GM06990 (cell line): Measurements from ENCODE around the gene PRH1.

Source experiments
- DNase-seq: peaks from one replicate; pipeline ENCODE4 v3.0.0-alpha.2; 2011; ENCODE audit not compliant: insufficient read length; ENCODE audit errors: extremely low read depth
- H3K27me3 ChIP-seq: replicated peaks from 2 replicates; pipeline ENCODE4 v1.6.0; 2011; ENCODE audit warnings: low read length; ENCODE audit not compliant: control insufficient read depth, insufficient read depth
- H3K36me3 ChIP-seq: 2 replicates; pipeline ENCODE4 v1.5.1; 2011; ENCODE audit warnings: low read length; ENCODE audit not compliant: control insufficient read depth, insufficient read depth
- H3K4me3 ChIP-seq: replicated peaks from 2 replicates; pipeline ENCODE4 v1.5.1; 2011; ENCODE audit warnings: low read depth, mild to moderate bottlenecking, control low read depth, low read length
- TF ChIP-seq, protein P1 (sequence below): IDR thresholded peaks from 2 replicates; pipeline ENCODE4 v1.5.1; 2011; ENCODE audit warnings: low read length, control low read depth, mild to moderate bottlenecking, inconsistent platforms; ENCODE audit not compliant: insufficient read depth, poor library complexity, severe bottlenecking

The PRH1 gene

DNA sequence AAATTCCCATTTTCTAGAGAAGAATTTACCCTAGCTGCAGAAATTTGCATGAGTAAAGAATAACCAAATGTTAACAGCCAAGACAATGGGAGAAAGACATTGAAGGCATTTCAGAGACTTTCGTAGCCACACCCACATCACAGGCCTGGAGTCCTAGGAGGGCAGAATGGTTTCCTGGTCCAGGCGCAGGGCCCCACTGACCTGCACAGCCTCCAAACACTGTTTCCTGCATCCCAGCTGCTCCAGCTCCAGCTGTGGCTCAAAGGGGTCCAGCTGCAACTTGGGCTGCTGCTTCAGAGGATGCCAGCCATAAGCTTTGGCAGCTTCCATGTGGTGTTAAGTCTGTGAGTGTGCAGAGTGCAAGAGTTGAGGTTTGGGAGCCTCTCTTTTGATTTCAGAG, 28.2 kb downstream of the PRH1 start:
- Histone ChIP-seq H3K4me3 (no peak overlapping the region), H3K27me3 (no peaks in the 10 kb centered on the region), H3K36me3 (no peaks in the 10 kb centered on the region)
- TF ChIP-seq, protein P1, sequence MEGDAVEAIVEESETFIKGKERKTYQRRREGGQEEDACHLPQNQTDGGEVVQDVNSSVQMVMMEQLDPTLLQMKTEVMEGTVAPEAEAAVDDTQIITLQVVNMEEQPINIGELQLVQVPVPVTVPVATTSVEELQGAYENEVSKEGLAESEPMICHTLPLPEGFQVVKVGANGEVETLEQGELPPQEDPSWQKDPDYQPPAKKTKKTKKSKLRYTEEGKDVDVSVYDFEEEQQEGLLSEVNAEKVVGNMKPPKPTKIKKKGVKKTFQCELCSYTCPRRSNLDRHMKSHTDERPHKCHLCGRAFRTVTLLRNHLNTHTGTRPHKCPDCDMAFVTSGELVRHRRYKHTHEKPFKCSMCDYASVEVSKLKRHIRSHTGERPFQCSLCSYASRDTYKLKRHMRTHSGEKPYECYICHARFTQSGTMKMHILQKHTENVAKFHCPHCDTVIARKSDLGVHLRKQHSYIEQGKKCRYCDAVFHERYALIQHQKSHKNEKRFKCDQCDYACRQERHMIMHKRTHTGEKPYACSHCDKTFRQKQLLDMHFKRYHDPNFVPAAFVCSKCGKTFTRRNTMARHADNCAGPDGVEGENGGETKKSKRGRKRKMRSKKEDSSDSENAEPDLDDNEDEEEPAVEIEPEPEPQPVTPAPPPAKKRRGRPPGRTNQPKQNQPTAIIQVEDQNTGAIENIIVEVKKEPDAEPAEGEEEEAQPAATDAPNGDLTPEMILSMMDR, result no peak
- DNase-seq, result no peak

DNA sequence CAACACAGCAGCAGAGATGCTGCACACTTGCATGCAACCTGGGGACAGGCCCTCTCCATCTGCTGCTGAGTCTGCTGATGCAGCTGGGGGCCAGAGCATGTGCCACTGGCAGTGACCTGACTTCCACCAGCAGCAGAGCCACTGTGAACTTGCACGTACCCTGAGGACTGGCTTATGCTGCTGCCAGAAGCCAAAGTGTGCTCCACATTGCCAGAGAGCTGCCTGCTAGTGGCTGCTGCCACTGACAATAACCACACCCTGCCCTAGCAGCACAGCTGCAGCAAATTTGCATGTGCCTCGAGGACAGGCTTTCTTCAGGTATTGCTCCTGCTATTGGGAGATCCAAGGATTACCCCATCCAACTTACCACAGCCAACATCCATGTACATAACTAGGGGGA, 30.3 kb downstream of the PRH1 start:
- DNase-seq, result no peak
- H3K36me3 ChIP-seq, result no peaks in the 10 kb centered on the region

DNA sequence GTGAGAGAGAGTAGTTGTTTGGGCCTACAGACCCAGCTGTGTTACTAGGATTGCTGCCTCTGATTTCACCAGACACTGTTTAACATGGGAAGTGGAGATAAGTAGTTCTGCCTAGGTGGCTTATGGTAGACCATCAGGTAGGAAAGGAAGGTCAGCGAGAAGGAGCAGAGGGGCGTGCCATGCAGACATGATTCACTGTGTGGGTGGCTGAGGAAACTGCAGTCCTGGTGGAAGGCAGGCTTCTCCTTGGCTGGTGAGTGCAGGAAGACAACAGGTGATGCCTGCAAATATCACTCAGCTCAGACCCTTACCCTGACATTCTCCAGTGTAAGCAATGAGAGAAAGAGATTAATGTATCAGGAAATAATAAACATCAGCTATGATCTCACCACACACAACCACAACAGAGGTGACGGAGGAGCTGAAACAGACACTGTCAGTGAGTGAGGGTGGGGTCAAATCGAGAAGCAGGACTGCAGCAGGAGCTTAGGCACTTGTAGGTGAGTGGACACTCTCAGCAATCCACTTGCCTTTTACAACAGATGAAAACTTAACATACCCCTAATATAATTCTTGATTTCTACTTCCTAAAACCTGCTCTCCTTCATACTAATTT, 32.7 kb downstream of the PRH1 start:
- no peak for DNase-seq
- Histone ChIP-seq H3K4me3 (no peak overlapping the region), H3K36me3 (no peaks in the 10 kb centered on the region), H3K27me3 (no peaks in the 10 kb centered on the region)
- TF ChIP-seq, protein P1, result no peak

More for the DNA sequence above, 30.3 kb downstream of the PRH1 start:
- Histone ChIP-seq H3K27me3 (no peaks in the 10 kb centered on the region), H3K4me3 (no peak overlapping the region)
- TF ChIP-seq, protein P1, result no peak

DNA sequence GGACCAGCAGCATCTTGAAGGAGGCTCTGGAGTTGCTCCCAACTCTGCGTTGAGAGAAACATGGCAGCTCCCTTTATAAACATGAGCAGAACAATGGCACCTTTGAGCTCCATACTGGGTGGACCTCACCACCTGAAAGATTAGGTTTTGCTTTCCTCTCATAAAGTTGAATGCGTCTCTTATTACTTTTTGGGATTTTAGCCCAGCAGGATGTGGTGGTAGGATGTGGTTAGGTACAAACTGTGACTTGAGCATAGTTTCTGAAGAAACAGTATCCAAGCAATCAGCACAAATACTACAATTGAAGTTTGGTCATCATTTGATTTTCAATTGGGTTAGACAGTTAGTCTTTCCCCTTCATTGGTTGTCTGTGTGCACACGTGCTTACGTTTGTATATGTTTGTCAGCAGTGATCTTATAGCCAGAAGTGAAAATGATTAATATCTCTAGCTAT, 34.6 kb downstream of the PRH1 start, which contains the start of gene PRR4:
Gene PRR4, minus strand, starts transcription at position 51 of the 454 bp plus-strand sequence. Its CDS starts 38 bp downstream, at position 13.
- H3K27me3 ChIP-seq, result no peaks in the 10 kb centered on the region
- H3K36me3 ChIP-seq, result no peaks in the 10 kb centered on the region
- TF ChIP-seq, protein P1, result no peak
- H3K4me3 ChIP-seq, result no peak within 1 kb of the TSS
- DNase-seq, result no peak

DNA sequence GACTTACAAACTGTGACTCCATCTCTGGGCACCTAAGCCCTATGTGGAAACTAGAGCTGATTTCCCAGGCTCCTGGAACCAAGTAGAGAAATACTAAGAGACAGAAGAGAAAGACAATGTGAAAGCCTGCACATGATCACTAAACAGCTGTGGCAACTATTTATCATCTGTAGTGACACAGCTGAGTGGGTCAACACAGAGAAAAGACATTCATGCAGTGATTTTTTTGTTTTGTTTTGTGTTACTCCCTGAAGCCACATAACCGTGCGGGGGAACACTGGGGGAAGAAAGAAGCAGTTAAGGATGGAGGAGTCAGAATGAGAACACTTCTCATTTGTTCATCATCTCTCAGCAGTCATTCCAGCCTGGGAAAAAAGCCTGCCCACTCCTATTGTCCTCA, 36.3 kb downstream of the PRH1 start:
- no peaks in the 10 kb centered on the region for H3K27me3 ChIP-seq
- H3K4me3 ChIP-seq, result no peak overlapping the region
- TF ChIP-seq, protein P1, result no peak
- DNase-seq, result no peak
- no peaks in the 10 kb centered on the region for H3K36me3 ChIP-seq
